ENCODE data around the gene SLC35B4. TPM values are rescaled to one million over a fixed set of nuclear protein-coding genes. Genes with fewer than 3 reads are reported as not detected.

The SLC35B4 gene
- total RNA-seq, 1 experiment from 2014 or later = 14.7 TPM

DNA sequence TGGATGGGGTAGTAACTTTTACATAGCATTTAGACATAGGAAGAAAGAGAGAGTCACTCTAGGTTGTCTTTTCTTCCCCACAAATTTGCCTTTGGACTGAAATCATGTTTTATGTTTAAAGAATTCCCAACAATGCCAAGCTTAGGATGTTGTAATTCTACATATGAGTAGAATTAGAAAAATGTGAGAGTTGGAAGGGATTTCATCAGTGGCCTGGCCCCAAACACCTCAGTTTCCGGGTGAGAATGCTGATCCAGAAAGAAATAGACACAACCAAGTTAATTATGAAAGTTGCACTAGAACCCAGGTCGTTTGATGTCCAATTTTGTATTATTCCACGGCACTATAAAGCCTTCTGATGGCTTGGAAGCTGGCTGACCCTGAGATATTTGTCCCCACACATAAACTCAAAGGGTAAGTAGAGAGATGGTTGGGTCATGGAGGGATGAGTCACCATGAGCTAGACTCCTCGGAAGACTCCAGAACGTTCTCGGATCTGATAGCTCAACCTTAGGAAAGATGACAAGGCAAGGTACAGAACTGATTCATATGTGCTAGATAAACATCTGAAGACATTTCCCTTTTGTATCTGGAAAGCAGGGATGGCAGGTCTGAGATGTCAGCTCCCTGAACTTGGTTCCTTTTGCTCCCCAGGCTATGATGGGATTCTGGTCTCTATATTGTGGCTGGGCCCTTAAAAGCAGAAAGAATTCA lies 48.8 kb upstream of the SLC35B4 start:
- H3K27me3 ChIP-seq (ENCODE audit: insufficient read depth, low read length) = no peaks in the 10 kb centered on the region; the same call in none of the 2 replicates
- H3K4me3 ChIP-seq (replicated peaks in 1 of 2; ENCODE audit: low read depth in 1 of 2, low read length in 2 of 2) = no peak overlapping the region
- POLR2A ChIA-PET = no interaction called here
- TF ChIP-seq ATF3 (IDR thresholded peaks at IDR 0.05) = no peak
- TF ChIP-seq EZH2phosphoT487 (IDR thresholded peaks at IDR 0.05; ENCODE audit: borderline replicate concordance) = no peak
- TF ChIP-seq JUND (IDR thresholded peaks at IDR 0.05) = no peak
- no peak for TF ChIP-seq EGR1 (IDR thresholded peaks at IDR 0.05; ENCODE audit: low read depth)
- no peak for TF ChIP-seq MAX (IDR thresholded peaks at IDR 0.05)
- no peak for TF ChIP-seq CBX3 (IDR thresholded peaks at IDR 0.05; ENCODE audit: low read depth)
- no peak for TF ChIP-seq POLR2AphosphoS5 (IDR thresholded peaks at IDR 0.05; ENCODE audit: low read depth, low read length)
- TF ChIP-seq RAD21 (IDR thresholded peaks at IDR 0.05; ENCODE audit: low read depth) = no peak
- CTCF ChIA-PET = no interaction called here
- no peak overlapping the region for H3K9ac ChIP-seq (ENCODE audit: low read length)
- H3K9me2 ChIP-seq (ENCODE audit: insufficient read depth) = 0 out of 2 replicates have a peak, but pooled peaks cover 4% of the 10 kb centered on the region
- H2AFZ ChIP-seq (ENCODE audit: low read depth, low read length, poor library complexity, severe bottlenecking) = no peak overlapping the region
- H3K4me2 ChIP-seq (ENCODE audit: low read length) = no peak overlapping the region
- intact Hi-C loops (cut with micrococcal nuclease) = no loop called here
- ATAC-seq (no peak), DNase-seq (ENCODE audit: low read depth, low spot score) (no peak)
- H4K20me1 ChIP-seq (ENCODE audit: insufficient read depth) = no peaks in the 10 kb centered on the region
- H3K4me1 ChIP-seq (ENCODE audit: control insufficient read depth in 1 of 2, insufficient read depth in 2 of 2, low read length in 2 of 2) = peaks cover 3 to 17% of the 10 kb centered on the region in 2 experiments; a peak in 3 of 4 replicates
- RAD21 ChIA-PET (ENCODE audit: low non-redundant PET in 1 of 2, low total read pairs in 2 of 2, uncharacterized antibody in 2 of 2, unreplicated experiment in 2 of 2) = no interaction called here
- no TSS peak for BruUV-seq (replicated peaks)
- H3K27ac ChIP-seq (ENCODE audit: low read depth, low read length) = no peak overlapping the region
- no peaks in the 10 kb centered on the region for H3K36me3 ChIP-seq (ENCODE audit: control insufficient read depth in 1 of 2, insufficient read depth in 2 of 2, low read length in 2 of 2)
- H3K9me3 ChIP-seq (ENCODE audit: control insufficient read depth in 1 of 2, insufficient read depth in 1 of 2, low read depth in 1 of 2, low read length in 2 of 2) = no peaks in the 10 kb centered on the region
- no peaks in the 10 kb centered on the region for H3K79me2 ChIP-seq (ENCODE audit: insufficient read depth, low read length)

GRCh38 chr7:134364619-134365037 lies 47.9 kb upstream of the SLC35B4 start:
- Histone ChIP-seq H4K20me1 (ENCODE audit: insufficient read depth) (no peaks in the 10 kb centered on the region), H3K9ac (ENCODE audit: low read length) (no peak overlapping the region), H3K79me2 (ENCODE audit: insufficient read depth, low read length) (no peaks in the 10 kb centered on the region), H3K36me3 (ENCODE audit: control insufficient read depth in 1 of 2, insufficient read depth in 2 of 2, low read length in 2 of 2) (no peaks in the 10 kb centered on the region), H3K4me3 (replicated peaks in 1 of 2; ENCODE audit: low read depth in 1 of 2, low read length in 2 of 2) (no peak overlapping the region; a peak in 1 of 4 replicates), H3K9me3 (ENCODE audit: control insufficient read depth in 1 of 2, insufficient read depth in 1 of 2, low read depth in 1 of 2, low read length in 2 of 2) (no peaks in the 10 kb centered on the region), H3K27ac (ENCODE audit: low read depth, low read length) (no peak overlapping the region), H3K4me1 (ENCODE audit: control insufficient read depth in 1 of 2, insufficient read depth in 2 of 2, low read length in 2 of 2) (peaks cover 3 to 17% of the 10 kb centered on the region in 2 experiments; a peak in 3 of 4 replicates), H2AFZ (ENCODE audit: low read depth, low read length, poor library complexity, severe bottlenecking) (peak overlapping the region; percentile 82), H3K4me2 (ENCODE audit: low read length) (peak overlapping the region; percentile 55), H3K9me2 (ENCODE audit: insufficient read depth) (0 out of 2 replicates have a peak, but pooled peaks cover 4% of the 10 kb centered on the region), H3K27me3 (ENCODE audit: insufficient read depth, low read length) (no peaks in the 10 kb centered on the region; the same call in 1 of the 2 replicates)
- BruUV-seq (replicated peaks) = no TSS peak
- DNase-seq (ENCODE audit: low read depth, low spot score) (peak; percentile 29), ATAC-seq (peak; percentile 78)
- ChIA-PET CTCF (no interaction called here), POLR2A (no interaction called here), RAD21 (ENCODE audit: low non-redundant PET in 1 of 2, low total read pairs in 2 of 2, uncharacterized antibody in 2 of 2, unreplicated experiment in 2 of 2) (no interaction called here)
- intact Hi-C loops (cut with micrococcal nuclease) = no loop called here
- peak; percentile 68 for TF ChIP-seq JUND (IDR thresholded peaks at IDR 0.05)
- no peak for TF ChIP-seq YY1 (IDR thresholded peaks at IDR 0.05; ENCODE audit: extremely low read depth, insufficient replicate concordance, low read depth, low read length)
- peak; percentile 84 for TF ChIP-seq CBX3 (IDR thresholded peaks at IDR 0.05; ENCODE audit: low read depth)
- TF ChIP-seq CTCF (IDR thresholded peaks at IDR 0.05 in 2 of 3, conservative IDR thresholded peaks at IDR 0.05 in 1 of 3; ENCODE audit: borderline replicate concordance in 1 of 3, insufficient read depth in 1 of 3, low read depth in 2 of 3, low read length in 2 of 3) = no peak
- no peak for TF ChIP-seq ZNF274 (IDR thresholded peaks at IDR 0.05; ENCODE audit: low read depth, low read length)
- TF ChIP-seq SP1 (IDR thresholded peaks at IDR 0.05; ENCODE audit: low read depth) = peak; percentile 50; the same call in 1 of the 2 replicates
- TF ChIP-seq REST (IDR thresholded peaks at IDR 0.05; ENCODE audit: low read depth) = no peak
- TF ChIP-seq FOSL1 (IDR thresholded peaks at IDR 0.05; ENCODE audit: low read depth) = peak; percentile 69
- no peak for TF ChIP-seq ZFX (IDR thresholded peaks at IDR 0.05)

All from HCT116 (cell line).